ENCODE measurements around the gene PSMD13. TPM values are rescaled to one million over a fixed set of nuclear protein-coding genes. Genes with fewer than 3 reads are reported as not detected.

Gene PSMD13
- polyA plus RNA-seq, 1 donor (not counting 4 experiments of a cell fraction or from before 2014, with no cell fraction given): 184 TPM

DNA sequence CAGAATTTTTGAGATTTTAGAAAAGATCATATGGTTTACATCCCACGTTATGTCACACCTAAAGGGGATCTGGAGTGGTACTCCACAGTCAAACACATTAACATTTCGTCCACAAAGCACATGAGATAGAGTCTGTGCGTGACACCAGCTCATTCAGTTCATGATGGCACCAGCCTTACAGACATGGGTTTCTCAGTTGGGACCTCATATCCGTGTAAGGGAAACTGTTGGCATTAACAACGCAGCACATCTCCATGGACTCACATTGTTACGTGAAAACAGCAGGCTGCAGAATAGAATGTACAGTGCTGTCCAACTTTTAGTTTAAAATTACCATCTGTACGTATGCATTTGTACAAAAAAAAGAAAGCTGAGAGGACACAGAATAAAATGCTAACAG, 15.2 kb upstream of the PSMD13 start:
- Histone ChIP-seq H3K36me3 (ENCODE audit: control insufficient read depth in 2 of 2, extremely low read depth in 1 of 2, insufficient read depth in 2 of 2, low read length in 2 of 2) (peaks cover 2% of the 10 kb centered on the region in 2 experiments), H3K4me2 (ENCODE audit: control insufficient read depth, extremely low read depth, insufficient read depth, low read depth, low read length) (no peak overlapping the region), H3K9ac (ENCODE audit: control insufficient read depth, extremely low read depth, insufficient read depth, low read length) (no peak overlapping the region), H3K4me3 (ENCODE audit: control insufficient read depth in 2 of 3, extremely low read depth in 1 of 3, insufficient read depth in 2 of 3, low read depth in 1 of 3, low read length in 3 of 3) (no peak overlapping the region), H3K9me3 (ENCODE audit: control insufficient read depth, low read depth, low read length) (no peaks in the 10 kb centered on the region), H3K79me2 (ENCODE audit: control insufficient read depth, insufficient read depth, low read length) (no peaks in the 10 kb centered on the region), H3K9me1 (ENCODE audit: control insufficient read depth, extremely low read depth, insufficient read depth, low read length) (no peaks in the 10 kb centered on the region), H3K27me3 (ENCODE audit: control insufficient read depth, extremely low read depth, insufficient read depth, low read length) (no peaks in the 10 kb centered on the region), H3K4me1 (ENCODE audit: control insufficient read depth, extremely low read depth, insufficient read depth, low read length) (peaks cover 13% of the 10 kb centered on the region), H3K27ac (ENCODE audit: control insufficient read depth, insufficient read depth, low read length) (no peak overlapping the region), H4K20me1 (ENCODE audit: control insufficient read depth, extremely low read depth, insufficient read depth, low read length) (no peaks in the 10 kb centered on the region), H2AFZ (ENCODE audit: control insufficient read depth, low read length) (no peak overlapping the region)
- no peak for DNase-seq (ENCODE audit: low read depth, low spot score)
- dilution Hi-C loops (cut with MboI; ENCODE audit: extremely low pct_ligation_motif_present, low sequenced_read_pairs): no loop called here
- no peak for FAIRE-seq
- no peak for TF ChIP-seq EZH2 (IDR thresholded peaks at IDR 0.05; ENCODE audit: low read length)
- TF ChIP-seq, protein P1, sequence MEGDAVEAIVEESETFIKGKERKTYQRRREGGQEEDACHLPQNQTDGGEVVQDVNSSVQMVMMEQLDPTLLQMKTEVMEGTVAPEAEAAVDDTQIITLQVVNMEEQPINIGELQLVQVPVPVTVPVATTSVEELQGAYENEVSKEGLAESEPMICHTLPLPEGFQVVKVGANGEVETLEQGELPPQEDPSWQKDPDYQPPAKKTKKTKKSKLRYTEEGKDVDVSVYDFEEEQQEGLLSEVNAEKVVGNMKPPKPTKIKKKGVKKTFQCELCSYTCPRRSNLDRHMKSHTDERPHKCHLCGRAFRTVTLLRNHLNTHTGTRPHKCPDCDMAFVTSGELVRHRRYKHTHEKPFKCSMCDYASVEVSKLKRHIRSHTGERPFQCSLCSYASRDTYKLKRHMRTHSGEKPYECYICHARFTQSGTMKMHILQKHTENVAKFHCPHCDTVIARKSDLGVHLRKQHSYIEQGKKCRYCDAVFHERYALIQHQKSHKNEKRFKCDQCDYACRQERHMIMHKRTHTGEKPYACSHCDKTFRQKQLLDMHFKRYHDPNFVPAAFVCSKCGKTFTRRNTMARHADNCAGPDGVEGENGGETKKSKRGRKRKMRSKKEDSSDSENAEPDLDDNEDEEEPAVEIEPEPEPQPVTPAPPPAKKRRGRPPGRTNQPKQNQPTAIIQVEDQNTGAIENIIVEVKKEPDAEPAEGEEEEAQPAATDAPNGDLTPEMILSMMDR (optimal IDR thresholded peaks at IDR 0.05 in 1 of 3, IDR thresholded peaks at IDR 0.05 in 1 of 3, conservative IDR thresholded peaks at IDR 0.05 in 1 of 3; ENCODE audit: extremely low read depth in 1 of 3, insufficient read depth in 2 of 3, low read length in 3 of 3): no peak

DNA sequence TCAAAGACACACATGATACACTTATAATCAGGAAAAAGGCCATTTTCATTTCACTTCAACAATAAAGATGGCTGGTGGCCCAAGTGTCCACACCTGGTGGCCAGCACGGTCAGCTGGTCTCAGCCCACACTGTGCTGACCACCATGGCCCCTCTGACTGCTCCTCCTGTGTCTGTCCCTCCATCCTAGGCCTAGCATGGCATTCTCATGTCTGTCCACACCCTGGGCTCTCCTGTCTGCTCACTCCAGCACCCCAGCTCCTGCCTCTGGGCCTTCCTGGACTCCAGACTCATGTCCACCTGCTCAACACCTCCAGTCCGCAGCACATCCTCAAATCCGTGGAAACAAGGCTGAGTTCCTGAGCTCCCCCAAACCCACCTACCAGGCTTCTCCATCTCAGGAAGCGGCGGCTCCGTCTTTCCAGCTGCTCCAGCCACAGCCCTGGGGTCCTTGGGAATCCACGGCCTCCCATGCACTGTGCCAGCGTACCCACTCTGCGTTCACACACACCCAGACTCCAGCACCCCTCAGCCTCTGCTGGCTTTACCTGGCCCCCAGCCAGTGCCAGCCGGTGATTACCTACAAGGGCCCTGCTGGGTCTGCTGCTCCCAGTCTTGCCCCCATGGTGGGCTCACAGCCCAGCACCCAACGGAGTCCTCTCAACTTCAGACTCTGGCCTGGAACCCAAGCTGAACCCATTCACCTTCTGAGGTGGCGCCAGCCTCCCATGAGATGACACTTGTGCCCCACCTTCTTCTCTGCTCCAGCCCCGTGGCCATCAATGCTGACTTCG, 14.6 kb upstream of the PSMD13 start:
- TF ChIP-seq, protein P1 (optimal IDR thresholded peaks at IDR 0.05 in 1 of 3, IDR thresholded peaks at IDR 0.05 in 1 of 3, conservative IDR thresholded peaks at IDR 0.05 in 1 of 3; ENCODE audit: extremely low read depth in 1 of 3, insufficient read depth in 2 of 3, low read length in 3 of 3): no peak
- TF ChIP-seq EZH2 (IDR thresholded peaks at IDR 0.05; ENCODE audit: low read length): no peak
- Histone ChIP-seq H3K4me3 (ENCODE audit: control insufficient read depth in 2 of 3, extremely low read depth in 1 of 3, insufficient read depth in 2 of 3, low read depth in 1 of 3, low read length in 3 of 3) (no peak overlapping the region), H3K9me1 (ENCODE audit: control insufficient read depth, extremely low read depth, insufficient read depth, low read length) (no peaks in the 10 kb centered on the region), H4K20me1 (ENCODE audit: control insufficient read depth, extremely low read depth, insufficient read depth, low read length) (no peaks in the 10 kb centered on the region), H3K4me2 (ENCODE audit: control insufficient read depth, extremely low read depth, insufficient read depth, low read depth, low read length) (no peak overlapping the region), H3K9ac (ENCODE audit: control insufficient read depth, extremely low read depth, insufficient read depth, low read length) (no peak overlapping the region), H3K9me3 (ENCODE audit: control insufficient read depth, low read depth, low read length) (no peaks in the 10 kb centered on the region), H3K4me1 (ENCODE audit: control insufficient read depth, extremely low read depth, insufficient read depth, low read length) (peaks cover 13% of the 10 kb centered on the region), H3K79me2 (ENCODE audit: control insufficient read depth, insufficient read depth, low read length) (no peaks in the 10 kb centered on the region), H3K27ac (ENCODE audit: control insufficient read depth, insufficient read depth, low read length) (no peak overlapping the region), H3K36me3 (ENCODE audit: control insufficient read depth in 2 of 2, extremely low read depth in 1 of 2, insufficient read depth in 2 of 2, low read length in 2 of 2) (peaks cover 2% of the 10 kb centered on the region in 2 experiments), H2AFZ (ENCODE audit: control insufficient read depth, low read length) (no peak overlapping the region), H3K27me3 (ENCODE audit: control insufficient read depth, extremely low read depth, insufficient read depth, low read length) (no peaks in the 10 kb centered on the region)
- dilution Hi-C loops (cut with MboI; ENCODE audit: extremely low pct_ligation_motif_present, low sequenced_read_pairs): no loop called here
- DNase-seq (ENCODE audit: low read depth, low spot score) (no peak), FAIRE-seq (no peak)

All from keratinocyte (primary cell).